Suprapubic skin (tissue), 4 donors: Measurements from ENCODE around the gene RCOR1. TPM values are rescaled to one million over a fixed set of nuclear protein-coding genes. Genes with fewer than 3 reads are reported as not detected.

ENCODE experiments used
- DNase-seq, 2 donors: peaks; one replicate each; pipeline ENCODE4 v3.0.0-alpha.2; 2019; ENCODE audit warnings: low spot score in 2 of 2
- H3K27ac ChIP-seq: fragments of 200-600 bp; sonication (generic); one replicate; pipeline ENCODE4 v1.5.1; 2019
- H3K27me3 ChIP-seq: fragments of 200-600 bp; sonication (generic); one replicate; pipeline ENCODE4 v1.5.1; 2019
- H3K36me3 ChIP-seq: fragments of 200-600 bp; sonication (generic); one replicate; pipeline ENCODE4 v1.5.1; 2019
- H3K4me1 ChIP-seq: fragments of 200-600 bp; sonication (generic); one replicate; pipeline ENCODE4 v1.5.1; 2019
- H3K4me3 ChIP-seq: fragments of 200-600 bp; sonication (generic); one replicate; pipeline ENCODE4 v1.5.1; 2019; ENCODE audit warnings: mild to moderate bottlenecking
- H3K9me3 ChIP-seq: fragments of 200-600 bp; sonication (generic); one replicate; pipeline ENCODE4 v1.5.1; 2019
- CTCF ChIP-seq, 2 donors: fragments of 200-600 bp in 1 of 2; fragments of 450-650 bp in 1 of 2; sonication (generic) in 1 of 2; IDR thresholded peaks; one replicate each; pipeline ENCODE4 v1.5.1; 2016 to 2019; ENCODE audit warnings: antibody characterized with exemption in 2 of 2, mild to moderate bottlenecking in 1 of 2, moderate library complexity in 1 of 2
- EP300 ChIP-seq: sonication (generic); formaldehyde crosslinking; IDR thresholded peaks from one replicate; pipeline ENCODE4 v1.6.1; 2017; ENCODE audit warnings: antibody characterized with exemption
- POLR2A ChIP-seq, 2 donors: fragments of 450-650 bp; IDR thresholded peaks; one replicate each; pipeline ENCODE4 v1.6.1; 2017; ENCODE audit warnings: antibody characterized with exemption in 2 of 2, mild to moderate bottlenecking in 2 of 2, moderate library complexity in 2 of 2
- POLR2AphosphoS5 ChIP-seq, 3 donors: sonication (generic); formaldehyde crosslinking; IDR thresholded peaks; one replicate each; pipeline ENCODE4 v1.6.1; 2017; ENCODE audit warnings: antibody characterized with exemption in 3 of 3
- WGBS: methylation state at CpG from one replicate; pipeline ENCODE4 v1.1.5; 2018; 5-methylcytosine and 5-hydroxymethylcytosine counted together
- total RNA-seq, 4 donors: library from RNA; depleted of rRNA; stranded (reverse); fragments of >200 nt; gene quantifications; one replicate each; pipeline ENCODE4 v1.1.0, GENCODE V29; 2016

RCOR1 gene
- total RNA-seq, 4 donors from 2014 or later: 20.6 to 27.7 (median 24.8) TPM

GRCh38 chr14:102736956-102737355, 144.5 kb downstream of the RCOR1 start:
- WGBS: 100% methylated on average over 2 of the region's 3 CpGs

GRCh38 chr14:102737402-102738372, 145.2 kb downstream of the RCOR1 start:
- WGBS: 98% methylated on average over 14 of the region's 18 CpGs
- Histone ChIP-seq H3K27ac (no peak overlapping the region), H3K4me1 (no peaks in the 10 kb centered on the region), H3K4me3 (no peak overlapping the region), H3K27me3 (no peaks in the 10 kb centered on the region), H3K9me3 (peaks cover under 1% of the 10 kb centered on the region), H3K36me3 (peaks cover 15% of the 10 kb centered on the region)
- TF ChIP-seq POLR2AphosphoS5 (IDR thresholded peaks at IDR 0.05) (no peak), POLR2A (IDR thresholded peaks at IDR 0.05) (no peak), CTCF (IDR thresholded peaks at IDR 0.05) (no peak), EP300 (no peak)
- DNase-seq: peak in 1 of 2 donors; percentile 28

More at GRCh38 chr14:102736956-102737355, 144.5 kb downstream of the RCOR1 start:
- Histone ChIP-seq H3K4me1 (no peaks in the 10 kb centered on the region), H3K9me3 (no peaks in the 10 kb centered on the region), H3K36me3 (peaks cover 15% of the 10 kb centered on the region), H3K4me3 (no peak overlapping the region), H3K27ac (no peak overlapping the region), H3K27me3 (no peaks in the 10 kb centered on the region)
- TF ChIP-seq POLR2A (IDR thresholded peaks at IDR 0.05) (no peak), EP300 (no peak)
- DNase-seq: peak in 1 of 2 donors; percentile 70

- no peak overlapping the region for H3K27ac ChIP-seq
- peak in 1 of 2 donors; percentile 65 for DNase-seq
- H3K4me3 ChIP-seq: no peak overlapping the region
- peaks cover 7% of the 10 kb centered on the region for H3K36me3 ChIP-seq
- TF ChIP-seq POLR2AphosphoS5 (IDR thresholded peaks at IDR 0.05): no peak
- no peak for TF ChIP-seq CTCF (IDR thresholded peaks at IDR 0.05)
- TF ChIP-seq POLR2A (IDR thresholded peaks at IDR 0.05): no peak
- TF ChIP-seq EP300: no peak
- H3K9me3 ChIP-seq: peaks cover 5% of the 10 kb centered on the region
- 95% methylated on average over 4 of the region's 11 CpGs for WGBS
- no peaks in the 10 kb centered on the region for H3K27me3 ChIP-seq
- H3K4me1 ChIP-seq: no peaks in the 10 kb centered on the region
Measured at GRCh38 chr14:102738373-102739189, 146.1 kb downstream of the RCOR1 start.

- H3K9me3 ChIP-seq: peaks cover 5% of the 10 kb centered on the region
- H3K27me3 ChIP-seq: no peaks in the 10 kb centered on the region
- no peak for TF ChIP-seq EP300
- no peak for TF ChIP-seq POLR2AphosphoS5 (IDR thresholded peaks at IDR 0.05)
- TF ChIP-seq POLR2A (IDR thresholded peaks at IDR 0.05): no peak
- no peak for TF ChIP-seq CTCF (IDR thresholded peaks at IDR 0.05)
- H3K27ac ChIP-seq: no peak overlapping the region
- 83% methylated on average over 3 of the region's 3 CpGs for WGBS
- no peak overlapping the region for H3K4me3 ChIP-seq
- DNase-seq: no peak
- H3K4me1 ChIP-seq: no peaks in the 10 kb centered on the region
- peaks cover 4% of the 10 kb centered on the region for H3K36me3 ChIP-seq
Measured at GRCh38 chr14:102739190-102739469, 146.7 kb downstream of the RCOR1 start.

GRCh38 chr14:102746634-102747438, 154.4 kb downstream of the RCOR1 start:
- H3K27me3 ChIP-seq: no peaks in the 10 kb centered on the region
- H3K4me1 ChIP-seq: no peaks in the 10 kb centered on the region
- TF ChIP-seq CTCF (IDR thresholded peaks at IDR 0.05) (no peak), POLR2A (IDR thresholded peaks at IDR 0.05) (no peak), POLR2AphosphoS5 (IDR thresholded peaks at IDR 0.05) (no peak), EP300 (no peak)
- peaks cover 6% of the 10 kb centered on the region for H3K36me3 ChIP-seq
- H3K9me3 ChIP-seq: peaks cover 5% of the 10 kb centered on the region
- H3K4me3 ChIP-seq: no peak overlapping the region
- H3K27ac ChIP-seq: no peak overlapping the region
- no peak for DNase-seq
- WGBS: 93% methylated on average over 22 of the region's 28 CpGs
